Left renal cortex interstitium (tissue), 4 donors: Measurements from ENCODE around the gene MYL5. TPM values are rescaled to one million over a fixed set of nuclear protein-coding genes. Genes with fewer than 3 reads are reported as not detected.
"Not testable (repeated sequence)": the region's sequence is repeated elsewhere in the genome, so short reads cannot be mapped to it uniquely, and the experiment has no call there.

Experiments used
- DNase-seq, 4 donors: peaks; one replicate each; pipeline ENCODE4 v3.0.0-alpha.2; 2013; ENCODE audit warnings: low read depth in 4 of 4, low spot score in 2 of 4, missing footprints in 1 of 4
- polyA plus RNA-seq, 4 donors: library from polyadenylated mRNA; unstranded; fragments of 120-200 nt; gene quantifications; one replicate each; pipeline ENCODE4 v1.2.1, GENCODE V29; 2013; ENCODE audit not compliant: insufficient read length in 4 of 4

MYL5 gene
- polyA plus RNA-seq, 4 donors = 16.3 to 23.6 (median 18.8) TPM

DNA sequence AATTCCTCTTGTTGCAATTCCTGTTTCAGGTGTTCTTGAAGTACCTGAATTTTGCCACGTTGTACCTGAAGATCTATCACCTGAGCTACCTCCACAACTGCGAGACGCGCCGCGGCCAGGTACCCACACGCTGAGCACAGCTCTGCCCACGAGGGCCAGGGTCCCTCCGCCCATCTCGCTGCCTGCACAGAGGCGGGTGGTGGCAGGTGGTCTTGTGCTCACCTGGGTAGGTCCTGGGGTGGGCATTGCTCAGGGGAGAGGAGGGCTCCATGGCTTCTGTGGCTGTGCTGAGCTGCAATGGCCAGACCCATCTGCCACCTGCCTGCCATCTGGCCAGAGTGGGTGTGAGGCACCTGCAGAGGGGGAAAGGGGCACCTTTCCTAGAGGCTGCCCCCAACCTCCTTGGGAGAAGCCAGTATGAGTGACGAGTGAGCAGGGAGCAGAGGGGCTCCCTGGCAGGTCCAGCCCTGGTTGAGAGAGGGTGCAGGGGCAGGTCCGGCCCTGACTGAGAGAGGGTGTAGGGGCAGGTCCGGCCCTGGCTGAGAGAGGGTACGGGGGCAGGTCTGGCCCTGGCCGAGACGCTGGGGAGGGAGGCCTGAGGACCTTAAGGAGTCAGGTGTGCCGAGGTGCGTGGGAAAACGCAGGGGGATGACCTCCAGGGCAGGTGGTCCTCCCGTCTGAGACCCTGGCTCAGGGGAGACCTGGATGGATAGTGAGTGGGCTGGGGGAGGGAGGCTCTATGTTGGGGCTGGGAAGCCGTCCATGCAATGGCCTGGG, 38.3 kb upstream of the MYL5 start:
- DNase-seq = no peak

DNA sequence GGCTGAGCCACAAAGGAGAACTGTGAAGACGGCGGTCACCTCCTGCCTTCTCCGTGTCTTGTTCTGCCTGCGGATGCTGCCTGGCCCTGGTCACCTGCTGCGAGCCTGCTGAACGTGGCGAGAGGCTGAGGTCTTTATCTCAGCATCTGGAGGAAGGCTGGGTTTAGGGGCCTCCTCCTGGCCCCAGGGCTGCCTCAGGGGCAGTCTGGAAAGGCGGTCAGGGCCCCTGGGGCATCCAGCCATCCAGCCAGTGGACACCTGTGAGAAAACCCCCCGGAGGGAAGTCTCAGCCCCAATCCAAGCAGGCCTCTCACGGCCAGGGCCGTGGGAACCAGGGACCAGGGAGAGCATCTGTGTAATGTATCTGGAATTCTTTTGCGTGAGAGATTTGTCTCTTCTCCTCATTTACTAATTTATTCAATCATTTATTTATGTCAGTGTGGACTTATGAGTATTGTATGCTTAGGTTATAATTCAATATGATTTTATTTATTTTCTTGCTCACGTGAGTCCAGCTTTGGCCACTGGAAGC, 37.6 kb upstream of the MYL5 start:
- DNase-seq = no peak

DNA sequence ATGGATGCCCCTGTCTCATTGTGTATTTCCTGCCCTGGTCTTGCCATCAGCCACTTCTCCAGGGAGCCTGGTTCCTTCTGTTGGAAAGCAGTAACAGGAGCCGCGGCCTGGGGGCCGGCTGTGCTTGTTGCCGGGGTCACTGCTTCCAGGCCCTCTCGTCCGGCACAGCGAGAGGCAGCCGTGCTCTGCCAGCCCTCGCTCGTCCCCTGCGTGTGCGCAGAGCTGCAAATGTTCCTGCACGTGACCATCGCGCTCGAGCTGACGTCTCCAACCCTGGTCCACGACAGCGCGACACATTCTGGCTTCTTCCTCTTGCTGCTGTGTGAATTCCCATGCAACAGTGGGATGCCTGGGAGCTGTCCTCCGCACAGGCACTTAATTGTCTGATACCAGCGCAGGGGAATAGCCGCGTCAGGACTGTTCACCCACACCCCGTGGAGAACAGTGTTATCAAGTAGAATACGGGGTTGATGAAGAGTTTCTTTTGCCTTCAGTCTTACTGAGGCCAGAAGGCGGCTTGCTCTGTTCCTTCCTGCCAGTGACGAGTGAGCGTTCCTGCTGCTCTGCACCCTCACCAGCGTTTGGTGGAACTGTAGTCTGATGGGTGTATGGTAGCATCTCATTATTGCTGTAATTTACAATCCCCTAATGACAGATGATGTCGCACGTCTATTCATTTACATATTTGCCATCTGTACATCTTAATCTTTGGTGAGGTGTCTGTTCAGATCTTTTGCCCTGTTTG, 36.6 kb upstream of the MYL5 start:
- DNase-seq = no peak

DNA sequence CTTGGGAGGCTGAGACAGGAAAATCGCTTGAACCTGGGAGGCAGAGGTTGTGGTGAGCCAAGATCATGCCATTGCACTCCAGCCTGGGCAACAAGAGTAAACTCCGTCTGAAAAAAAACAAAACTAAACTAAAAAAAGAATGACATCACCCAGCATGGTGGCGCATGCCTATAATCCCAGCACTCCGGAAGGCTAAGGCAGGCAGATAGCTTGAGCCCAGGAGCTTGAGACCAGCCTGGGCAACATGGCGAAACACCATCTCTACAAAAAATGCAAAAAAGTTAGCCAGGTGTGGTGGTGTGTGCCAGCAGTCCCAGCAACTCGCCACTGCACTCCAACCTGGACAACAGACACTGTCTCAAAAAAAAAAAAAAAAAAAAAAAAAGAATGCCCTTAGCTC, 32.0 kb upstream of the MYL5 start:
- DNase-seq = not testable (repeated sequence)

DNA sequence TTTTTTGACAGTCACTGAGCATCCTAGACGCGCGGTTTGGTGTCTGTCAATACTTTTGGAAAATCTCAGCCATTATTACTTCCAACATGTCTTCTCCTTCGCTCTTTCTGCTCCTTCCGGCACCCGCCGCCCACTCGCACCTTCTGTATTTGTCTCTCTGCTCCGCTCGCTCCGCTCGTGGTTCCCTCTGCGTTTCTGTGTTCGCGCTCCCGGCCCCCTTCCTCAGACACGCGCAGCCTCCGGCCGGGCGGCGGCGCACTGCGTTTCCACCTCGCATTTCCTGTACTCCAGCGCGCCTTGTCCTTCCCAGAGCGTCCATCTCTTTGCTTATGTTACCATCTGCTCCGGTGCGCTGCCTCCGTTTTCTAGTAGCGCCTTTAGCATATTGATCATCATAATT, 27.9 kb upstream of the MYL5 start:
- DNase-seq = no peak

DNA sequence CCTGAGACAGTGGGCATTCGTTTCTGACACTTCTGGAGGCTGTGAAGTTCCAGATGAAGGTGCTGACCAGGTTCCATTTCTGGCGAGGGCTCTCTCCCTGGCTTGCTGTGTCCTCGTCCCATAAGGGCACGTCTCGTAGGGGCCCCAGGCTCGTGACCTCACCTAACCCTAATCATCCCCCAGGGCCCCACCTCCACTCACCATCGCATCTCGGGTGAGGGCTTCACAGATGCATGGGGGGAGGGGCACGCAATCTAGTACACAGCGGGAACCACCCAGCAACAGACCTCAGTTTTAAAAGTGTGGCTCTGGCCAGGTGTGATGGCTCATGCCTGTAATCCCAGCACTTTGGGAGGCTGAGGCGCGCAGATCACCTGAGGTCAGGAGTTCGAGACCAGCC, 26.9 kb upstream of the MYL5 start:
- no peak for DNase-seq

DNA sequence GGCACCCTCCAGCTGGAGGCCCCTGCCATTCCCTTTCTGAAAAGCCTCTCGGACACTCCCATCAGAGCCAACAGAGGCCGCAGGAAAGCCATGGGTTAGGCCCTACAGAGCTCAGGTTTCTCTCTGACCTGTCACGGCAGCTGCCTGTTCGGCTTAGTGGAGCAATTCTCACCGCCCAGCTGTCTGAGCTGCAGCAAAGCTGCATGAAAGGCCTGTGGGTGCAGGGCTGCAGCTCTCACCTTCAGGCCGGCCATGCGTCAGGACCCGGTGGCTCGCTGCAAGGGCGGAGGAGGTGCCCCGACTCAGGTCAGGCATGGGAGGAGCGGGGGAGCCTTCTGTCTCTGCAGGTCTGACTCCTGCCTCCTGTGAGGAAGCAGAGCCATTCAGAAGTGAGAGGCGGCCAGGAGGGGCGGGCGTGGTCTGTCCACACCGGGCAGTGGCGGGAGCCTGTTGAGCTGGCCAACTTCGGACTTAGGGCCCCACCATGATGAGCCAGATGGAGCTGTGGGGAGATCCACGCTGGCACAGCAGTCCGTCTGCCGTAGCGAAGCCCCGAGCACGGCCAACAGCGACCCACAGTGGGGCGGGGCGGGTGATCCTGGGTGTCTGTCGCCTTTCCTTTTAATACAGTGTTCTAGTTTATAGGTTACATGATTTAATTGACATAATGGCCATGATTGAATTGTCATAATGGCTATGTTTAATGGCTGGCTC, 25.6 kb upstream of the MYL5 start:
- no peak for DNase-seq

DNA sequence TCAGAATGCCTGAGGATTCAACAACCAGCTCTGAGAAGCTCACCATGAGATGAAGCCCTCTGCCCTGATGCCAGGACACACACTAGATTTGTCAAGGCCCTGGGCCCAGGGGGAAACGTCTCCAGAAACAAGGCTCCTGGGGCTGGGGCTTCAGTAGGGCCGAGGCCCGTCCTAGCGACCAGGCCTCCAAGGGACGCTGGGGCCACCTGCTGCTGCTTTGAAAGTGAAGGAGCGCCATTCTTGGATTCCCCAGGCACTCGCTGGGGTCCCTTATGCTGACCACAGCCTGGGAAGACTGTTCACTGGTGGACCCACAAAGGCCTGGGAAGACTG, 25.1 kb upstream of the MYL5 start:
- DNase-seq = no peak

DNA sequence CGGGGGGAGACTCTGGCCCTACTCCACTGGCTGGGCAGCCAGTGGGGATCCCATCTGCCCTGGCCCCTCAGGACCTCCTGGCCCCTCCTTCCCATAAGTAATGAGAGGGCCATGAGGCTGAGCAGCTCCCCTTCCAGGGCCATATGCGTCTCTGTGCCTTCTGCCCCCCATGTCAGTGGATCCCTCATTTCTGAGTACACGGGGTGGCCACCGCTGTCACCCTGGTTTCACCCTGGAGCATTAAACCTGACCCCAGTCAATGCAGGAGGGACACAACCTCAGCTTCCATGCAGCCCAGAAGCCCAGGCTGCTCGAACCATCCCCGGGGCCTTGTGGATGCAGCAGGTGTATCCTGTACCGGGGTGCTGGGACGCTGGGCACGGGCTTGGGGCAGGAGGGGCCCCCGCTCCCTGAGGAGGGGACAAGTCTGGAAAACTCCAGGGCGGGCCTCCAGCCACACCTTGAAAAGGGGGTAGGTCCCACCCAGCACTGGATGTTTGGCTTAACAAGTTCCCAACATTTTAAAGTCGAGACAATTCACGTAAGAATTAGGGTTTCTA, 24.5 kb upstream of the MYL5 start:
- no peak for DNase-seq

DNA sequence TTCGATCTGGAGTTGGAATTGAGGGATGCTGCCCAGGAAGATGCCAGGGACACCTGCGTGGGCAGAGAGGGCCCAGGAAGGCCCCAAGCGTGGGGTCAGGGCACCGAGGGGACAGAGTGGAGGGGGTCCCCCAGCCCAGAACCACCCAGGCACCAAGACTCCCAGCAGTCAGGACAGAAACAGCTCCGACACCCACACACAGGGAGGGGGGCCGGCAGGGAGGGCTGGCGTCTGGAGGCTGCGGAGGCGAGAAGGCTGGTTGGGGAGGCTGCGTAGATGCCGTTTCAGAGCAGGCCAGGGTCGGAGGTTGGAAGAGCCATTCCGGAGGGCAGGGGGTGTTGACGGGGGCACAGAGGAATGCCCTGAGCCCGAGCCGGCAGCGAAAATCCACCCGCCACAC, 23.9 kb upstream of the MYL5 start:
- DNase-seq = no peak

DNA sequence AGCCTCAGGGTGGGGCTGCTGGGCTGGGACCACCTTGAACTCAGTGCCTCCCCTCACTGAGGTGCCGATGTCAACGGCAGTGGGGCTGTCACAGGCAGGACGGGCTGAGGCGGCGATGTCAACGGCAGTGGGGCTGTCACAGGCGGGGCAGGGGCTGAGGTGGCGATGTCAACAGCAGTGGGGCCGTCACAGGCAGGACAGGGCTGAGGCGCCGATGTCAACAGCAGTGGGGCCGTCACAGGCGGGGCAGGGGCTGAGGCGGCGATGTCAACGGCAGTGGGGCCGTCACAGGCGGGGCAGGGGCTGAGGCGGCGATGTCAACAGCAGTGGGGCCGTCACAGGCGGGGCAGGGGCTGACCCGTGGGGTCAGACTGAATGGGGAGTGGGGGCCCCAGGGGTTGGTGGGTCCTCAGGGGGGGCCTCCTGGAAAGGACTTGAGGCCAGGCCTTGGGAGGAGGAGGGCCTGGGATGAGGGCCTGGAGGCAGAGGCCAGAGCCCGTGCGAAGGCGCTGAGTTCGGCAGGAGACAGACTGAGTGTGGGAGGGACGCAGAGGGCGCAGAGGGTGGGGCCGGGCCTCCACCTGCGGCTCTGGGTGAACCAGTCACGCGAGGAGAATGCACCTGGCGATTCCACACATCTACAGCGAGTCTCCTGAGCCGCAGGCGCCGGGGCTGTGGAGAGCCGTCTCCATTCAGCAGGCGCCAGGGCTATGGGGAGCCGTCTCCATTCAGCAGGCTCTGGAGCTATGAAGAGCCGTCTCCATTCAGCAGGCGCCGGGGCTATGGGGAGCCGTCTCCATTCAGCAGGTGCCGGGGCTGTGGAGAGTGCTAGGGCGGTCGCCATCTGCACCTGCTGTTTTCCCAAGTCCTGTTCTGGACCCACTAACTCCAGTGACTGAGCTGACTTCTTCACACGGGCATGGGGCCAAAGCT, 23.1 kb upstream of the MYL5 start:
- DNase-seq = no peak

DNA sequence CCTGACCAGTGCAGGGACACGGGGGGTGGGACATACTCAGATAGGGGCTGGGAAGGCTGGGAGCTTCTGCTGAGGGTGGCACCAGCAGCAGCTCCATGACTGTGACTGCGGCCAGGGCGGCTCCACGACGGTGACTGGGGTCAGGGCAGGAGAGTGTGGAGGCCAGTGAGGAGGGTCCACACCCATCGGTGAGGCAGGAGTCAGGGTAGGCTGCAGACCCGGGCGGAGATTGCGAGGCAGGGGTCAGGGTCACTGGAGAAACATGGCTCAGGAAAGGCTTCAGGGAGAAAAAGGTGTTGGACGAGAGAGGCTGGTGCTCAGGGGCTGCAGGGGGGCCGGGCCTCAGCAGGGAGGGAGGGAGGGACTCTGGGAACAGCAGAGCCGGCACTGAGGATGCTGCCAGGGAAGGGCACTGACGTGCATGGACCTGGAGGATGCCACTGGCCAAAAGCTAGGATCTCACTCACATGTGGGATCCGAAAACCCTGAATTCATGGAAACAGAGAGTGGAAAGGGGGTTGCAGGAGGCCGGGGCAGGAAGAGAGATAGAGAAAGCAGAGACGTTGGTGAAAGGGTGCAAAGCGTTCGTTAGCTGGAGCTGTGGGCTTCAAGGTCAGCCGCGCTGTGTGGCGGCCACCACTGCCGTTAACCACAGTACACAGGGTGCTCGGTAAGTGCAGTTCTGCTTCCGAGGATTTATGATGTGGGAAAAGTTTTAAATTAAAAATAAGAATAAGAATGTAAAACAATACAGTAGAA, 22.3 kb upstream of the MYL5 start:
- no peak for DNase-seq

DNA sequence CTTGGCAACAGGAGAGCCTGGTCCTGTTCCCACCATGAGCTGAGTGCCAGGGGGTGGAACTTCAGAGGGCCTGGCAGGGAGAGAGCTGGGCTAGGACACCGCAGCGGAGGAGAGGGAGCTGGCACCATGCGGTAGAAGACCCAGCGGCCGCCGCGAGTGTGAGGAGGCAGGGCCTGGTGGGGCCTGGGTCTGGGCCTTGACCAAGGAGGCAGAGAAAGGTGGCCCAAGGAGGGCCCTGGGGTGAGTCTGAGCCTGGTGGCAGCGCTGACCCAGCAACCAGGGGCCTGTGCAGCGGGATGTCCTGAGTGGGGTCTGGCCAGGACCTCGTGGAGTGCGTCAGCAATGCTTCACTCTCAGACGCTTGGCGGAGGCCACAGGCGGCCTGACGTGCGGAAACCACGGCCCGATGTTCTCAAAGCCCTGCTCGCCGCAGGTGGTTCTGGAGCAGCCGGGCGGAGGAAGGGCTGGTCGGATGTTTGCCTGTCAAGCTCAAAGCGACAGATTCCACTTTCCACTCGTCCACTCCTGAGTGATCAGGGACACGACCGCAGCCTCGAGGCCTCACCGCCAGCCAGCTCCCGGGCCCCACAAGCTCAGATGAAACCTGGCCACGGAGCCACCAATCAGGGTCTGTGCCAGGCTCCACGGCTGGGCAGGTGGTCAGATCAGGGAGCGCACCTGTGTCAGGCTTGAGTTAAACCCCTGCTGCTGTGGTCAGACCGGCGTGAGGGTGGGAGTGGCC, 21.1 kb upstream of the MYL5 start:
- no peak for DNase-seq

DNA sequence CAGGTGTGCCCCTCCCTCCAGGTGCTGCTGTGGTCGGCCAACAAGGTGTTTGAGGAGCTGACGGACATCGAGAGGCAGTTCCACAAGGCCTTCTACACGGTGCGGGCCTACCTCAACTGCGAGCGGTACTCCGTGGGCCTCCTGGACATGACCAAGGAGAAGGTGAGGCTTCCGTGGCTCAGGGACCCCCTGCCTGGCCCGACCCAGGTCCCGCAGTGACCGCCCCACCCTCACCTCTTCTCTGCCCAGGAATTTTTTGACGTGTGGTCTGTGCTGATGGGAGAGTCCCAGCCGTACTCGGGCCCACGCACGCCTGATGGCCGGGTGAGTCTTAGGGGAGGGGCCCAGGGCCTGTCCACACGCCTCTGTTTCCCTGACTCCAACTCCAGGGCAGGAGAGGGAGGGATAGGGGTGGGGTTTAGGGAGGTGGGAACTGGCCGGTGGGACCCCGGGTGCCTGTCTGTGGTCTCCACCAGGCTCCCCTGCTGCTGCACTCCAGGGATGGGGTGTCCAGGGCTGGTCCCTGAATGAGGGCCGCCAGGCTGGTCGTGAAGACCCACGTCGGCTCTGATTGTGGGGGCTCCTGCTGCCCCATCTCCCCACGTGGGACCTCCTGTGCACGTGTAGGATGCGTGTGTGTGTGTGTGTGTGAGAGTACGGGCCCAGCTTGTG, 20.4 kb upstream of the MYL5 start:
- DNase-seq = no peak

DNA sequence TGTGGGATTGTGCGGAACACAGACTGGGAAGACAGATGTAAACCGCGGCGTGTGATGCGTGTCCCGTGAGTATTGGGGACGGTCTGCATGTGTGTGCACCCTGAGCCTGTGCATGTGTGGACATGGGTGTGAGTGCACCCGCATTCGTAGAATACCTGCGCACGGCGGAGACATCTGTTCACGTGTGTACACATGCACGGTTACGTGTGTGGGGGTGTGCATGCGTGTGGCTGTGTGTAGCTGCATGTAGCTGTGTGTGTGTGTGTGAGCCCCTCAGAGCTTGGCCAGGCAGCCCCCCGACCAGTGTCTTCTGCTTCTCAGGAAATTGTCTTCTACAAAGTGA, 19.9 kb upstream of the MYL5 start:
- no peak for DNase-seq

DNA sequence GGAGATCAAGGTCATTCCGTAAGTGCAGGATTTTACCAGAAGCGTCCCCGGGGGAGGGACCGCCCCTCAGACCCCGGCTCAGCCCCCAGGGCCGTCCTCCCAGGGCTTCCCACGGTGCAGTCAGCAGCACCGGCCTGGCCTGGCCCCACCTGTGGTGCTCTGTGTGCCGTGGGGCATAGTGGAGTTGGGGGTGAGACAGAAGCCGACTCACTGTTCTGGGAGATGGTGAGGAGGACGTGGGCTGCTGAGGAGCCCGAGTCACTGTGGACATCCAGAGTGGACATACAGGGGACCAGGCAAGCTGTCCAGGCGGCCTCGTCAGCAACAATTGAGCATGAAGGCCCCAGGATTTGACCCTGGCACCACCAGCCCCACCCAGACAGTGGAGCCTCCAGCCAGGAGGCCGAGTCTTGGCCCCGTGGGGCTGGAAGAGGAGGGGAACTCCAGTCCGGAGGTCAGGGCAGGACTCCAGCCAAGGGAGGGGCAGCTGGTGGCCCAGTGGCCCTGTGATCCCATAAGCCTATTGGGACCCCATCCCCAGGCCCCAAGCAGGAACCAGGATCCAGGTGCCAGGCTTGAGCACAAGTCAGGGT, 19.4 kb upstream of the MYL5 start:
- no peak for DNase-seq

DNA sequence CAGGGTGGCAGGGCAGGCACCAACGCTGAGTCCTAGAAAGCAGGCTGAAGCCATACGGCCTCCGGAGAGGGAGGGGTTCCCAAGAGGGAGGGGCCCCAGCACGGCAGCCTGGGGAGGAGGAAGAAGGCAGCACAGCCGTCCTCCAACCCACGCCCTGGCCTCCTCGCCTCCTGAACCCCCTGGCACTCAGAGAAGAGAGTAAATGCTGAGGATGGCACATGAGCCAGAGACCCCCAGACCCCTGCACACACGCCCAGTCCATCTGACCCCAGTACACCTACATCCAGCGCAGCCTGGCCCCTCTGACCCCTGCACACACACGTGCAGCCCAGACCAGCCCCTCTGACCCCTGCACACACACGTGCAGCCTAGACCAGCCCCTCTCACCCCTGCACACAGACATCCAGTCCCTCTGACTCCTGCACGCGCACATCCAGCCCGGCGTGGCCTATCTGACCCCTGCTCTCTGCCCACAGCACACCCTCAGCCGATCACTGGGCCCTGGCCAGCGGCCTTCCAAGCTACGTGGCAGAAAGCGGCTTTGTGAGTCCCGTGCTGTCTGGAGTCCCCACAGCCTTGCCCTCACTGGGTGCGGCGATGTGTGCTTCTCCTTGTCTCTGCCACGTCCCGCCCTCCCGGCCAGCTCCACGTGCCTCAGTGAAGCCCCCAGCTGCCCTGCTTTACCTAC, 18.7 kb upstream of the MYL5 start:
- no peak for DNase-seq
